ENCODE measurements around the gene SLC30A2. TPM values are rescaled to one million over a fixed set of nuclear protein-coding genes. Genes with fewer than 3 reads are reported as not detected.

Gene SLC30A2
- polyA plus RNA-seq, 4 donors, result 0.09 to 43.2 (median 0.36) TPM

DNA sequence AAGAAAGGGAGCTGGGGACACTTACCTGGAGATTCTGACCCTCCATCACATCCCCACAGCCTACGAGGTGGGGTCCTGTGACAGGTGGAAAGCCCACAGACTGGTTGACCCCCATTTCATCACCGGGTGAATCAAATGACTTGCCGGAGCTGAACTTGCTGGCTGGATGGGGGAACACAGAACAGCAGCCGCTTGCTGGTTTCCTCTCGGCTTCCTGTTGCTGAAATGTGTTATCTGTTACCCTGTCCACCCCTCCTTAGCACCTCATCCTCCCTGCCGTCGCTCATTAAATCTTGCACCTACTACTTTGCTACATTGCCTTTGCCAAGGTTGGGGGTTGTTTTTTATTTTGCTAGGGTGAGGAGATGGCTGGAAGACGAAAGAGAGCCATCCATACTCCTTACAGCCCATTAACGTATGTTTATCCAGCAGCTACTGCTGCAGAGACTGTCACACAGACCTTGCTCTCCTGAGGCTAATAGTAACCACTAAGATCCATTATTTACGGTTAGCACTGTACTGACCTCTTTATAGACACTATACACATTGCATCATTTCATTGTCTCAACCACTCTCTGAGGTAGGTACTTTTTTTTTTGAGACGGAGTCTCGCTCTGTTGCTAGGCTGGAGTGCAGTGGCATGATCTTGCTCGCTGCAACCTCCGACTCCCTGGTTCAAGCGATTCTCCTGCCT, 55.1 kb downstream of the SLC30A2 start:
- peak overlapping the region in 1 of 3 donors; percentile 10 for H3K4me3 ChIP-seq (ENCODE audit: low read depth in 1 of 3, low read length in 3 of 3)
- DNase-seq (peak in 1 of 2 donors; percentile 17), FAIRE-seq (no peak)
- peaks cover 0 to 11% (median 0%) of the 10 kb centered on the region in 3 donors for H3K4me1 ChIP-seq (ENCODE audit: control insufficient read depth in 3 of 3, insufficient read depth in 2 of 3, low read depth in 1 of 3, low read length in 2 of 3)
- H3K27me3 ChIP-seq (ENCODE audit: control insufficient read depth in 3 of 3, insufficient read depth in 3 of 3, low read length in 3 of 3), result no peaks in the 10 kb centered on the region
- peaks cover 2 to 45% (median 3%) of the 10 kb centered on the region in 3 donors for H3K36me3 ChIP-seq (ENCODE audit: control insufficient read depth in 3 of 3, insufficient read depth in 2 of 3, low read depth in 1 of 3, low read length in 3 of 3)
- H3K9me3 ChIP-seq (ENCODE audit: control insufficient read depth in 2 of 2, insufficient read depth in 1 of 2, low read depth in 1 of 2, low read length in 1 of 2), result no peaks in the 10 kb centered on the region
- WGBS, 3 donors, result 70 to 92% (median 70%) methylated on average over 15 of the region's 15 CpGs
- H3K27ac ChIP-seq (ENCODE audit: low read depth in 1 of 3, low read length in 2 of 3), result peak overlapping the region in 1 of 3 donors; percentile 53

GRCh38 chr1:25990251-25990650, 55.7 kb downstream of the SLC30A2 start:
- FAIRE-seq (no peak), DNase-seq (no peak)
- 66 to 78% (median 71%) methylated on average over 6 of the region's 6 CpGs for WGBS, 3 donors
- Histone ChIP-seq H3K4me3 (ENCODE audit: low read depth in 1 of 3, low read length in 3 of 3) (peak overlapping the region in 1 of 3 donors; percentile 10), H3K36me3 (ENCODE audit: control insufficient read depth in 3 of 3, insufficient read depth in 2 of 3, low read depth in 1 of 3, low read length in 3 of 3) (peaks cover 2 to 48% (median 6%) of the 10 kb centered on the region in 3 donors), H3K27ac (ENCODE audit: low read depth in 1 of 3, low read length in 2 of 3) (peak overlapping the region in 1 of 3 donors; percentile 53), H3K9me3 (ENCODE audit: control insufficient read depth in 2 of 2, insufficient read depth in 1 of 2, low read depth in 1 of 2, low read length in 1 of 2) (no peaks in the 10 kb centered on the region), H3K4me1 (ENCODE audit: control insufficient read depth in 3 of 3, insufficient read depth in 2 of 3, low read depth in 1 of 3, low read length in 2 of 3) (peaks cover 0 to 11% (median 0%) of the 10 kb centered on the region in 3 donors), H3K27me3 (ENCODE audit: control insufficient read depth in 3 of 3, insufficient read depth in 3 of 3, low read length in 3 of 3) (no peaks in the 10 kb centered on the region)

GRCh38 chr1:25989440-25990234, 56.3 kb downstream of the SLC30A2 start:
- Histone ChIP-seq H3K4me3 (ENCODE audit: low read depth in 1 of 3, low read length in 3 of 3) (no peak overlapping the region), H3K9me3 (ENCODE audit: control insufficient read depth in 2 of 2, insufficient read depth in 1 of 2, low read depth in 1 of 2, low read length in 1 of 2) (no peaks in the 10 kb centered on the region), H3K27me3 (ENCODE audit: control insufficient read depth in 3 of 3, insufficient read depth in 3 of 3, low read length in 3 of 3) (no peaks in the 10 kb centered on the region), H3K36me3 (ENCODE audit: control insufficient read depth in 3 of 3, insufficient read depth in 2 of 3, low read depth in 1 of 3, low read length in 3 of 3) (peaks cover 2 to 51% (median 6%) of the 10 kb centered on the region in 3 donors), H3K27ac (ENCODE audit: low read depth in 1 of 3, low read length in 2 of 3) (no peak overlapping the region), H3K4me1 (ENCODE audit: control insufficient read depth in 3 of 3, insufficient read depth in 2 of 3, low read depth in 1 of 3, low read length in 2 of 3) (peaks cover 0 to 11% (median 0%) of the 10 kb centered on the region in 3 donors)
- 88 to 93% (median 89%) methylated on average over 11 of the region's 11 CpGs for WGBS, 3 donors
- DNase-seq (no peak), FAIRE-seq (no peak)

- Histone ChIP-seq H3K36me3 (ENCODE audit: control insufficient read depth in 3 of 3, insufficient read depth in 2 of 3, low read depth in 1 of 3, low read length in 3 of 3) (peaks cover 4 to 59% (median 6%) of the 10 kb centered on the region in 3 donors), H3K4me1 (ENCODE audit: control insufficient read depth in 3 of 3, insufficient read depth in 2 of 3, low read depth in 1 of 3, low read length in 2 of 3) (peaks cover 0 to 4% (median 0%) of the 10 kb centered on the region in 3 donors), H3K27ac (ENCODE audit: low read depth in 1 of 3, low read length in 2 of 3) (no peak overlapping the region), H3K4me3 (ENCODE audit: low read depth in 1 of 3, low read length in 3 of 3) (no peak overlapping the region), H3K9me3 (ENCODE audit: control insufficient read depth in 2 of 2, insufficient read depth in 1 of 2, low read depth in 1 of 2, low read length in 1 of 2) (no peaks in the 10 kb centered on the region), H3K27me3 (ENCODE audit: control insufficient read depth in 3 of 3, insufficient read depth in 3 of 3, low read length in 3 of 3) (no peaks in the 10 kb centered on the region)
- WGBS, 3 donors, result 88 to 90% (median 90%) methylated on average over 2 of the region's 2 CpGs
- no peak for DNase-seq
- FAIRE-seq, result no peak
Measured at GRCh38 chr1:25987951-25988350, 58.0 kb downstream of the SLC30A2 start.

Other genes starting within 250 kb of the SLC30A2 start
- 10 to 100 TPM in 2 of 4 donors, 1 to 10 TPM in 2; 4.7 to 52.9 (median 22.2) TPM for gene SELENON, start 245.9 kb downstream of the SLC30A2 start, polyA plus RNA-seq
- gene MTFR1L, start 226.2 kb downstream of the SLC30A2 start, polyA plus RNA-seq, result 100 to 1,000 TPM in 1 of 4 donors, 10 to 100 TPM in 3; 37.7 to 181 (median 78.5) TPM
- 1 to 10 TPM in 2 of 4 donors, under 1 TPM in 1, not detected in 1; 0.67 to 3.2 (median 1.9) TPM for gene AUNIP, start 186.7 kb downstream of the SLC30A2 start, polyA plus RNA-seq
- gene PAQR7, start 170.4 kb downstream of the SLC30A2 start, polyA plus RNA-seq, result 10 to 100 TPM; 10.2 to 53.9 (median 27.2) TPM
- 100 to 1,000 TPM in 2 of 4 donors, 10 to 100 TPM in 2; 30.9 to 275 (median 142) TPM for gene STMN1, start 139.7 kb downstream of the SLC30A2 start, polyA plus RNA-seq
- 10 to 100 TPM; 17.2 to 32.7 (median 26.1) TPM for gene PAFAH2, start 48.1 kb downstream of the SLC30A2 start, polyA plus RNA-seq
- gene EXTL1, start 24.3 kb downstream of the SLC30A2 start, polyA plus RNA-seq, result under 1 TPM in 2 of 4 donors, not detected in 2; 0.41 to 0.51 TPM
- 10 to 100 TPM in 1 of 4 donors, 1 to 10 TPM in 2, under 1 TPM in 1; 0.91 to 11.3 (median 2.8) TPM for gene TRIM63, start 21.5 kb upstream of the SLC30A2 start, polyA plus RNA-seq
- 10 to 100 TPM in 1 of 4 donors, 1 to 10 TPM in 3; 3.2 to 13.9 (median 5.3) TPM for gene PDIK1L, start 65.7 kb upstream of the SLC30A2 start, polyA plus RNA-seq
- 1 to 10 TPM in 1 of 4 donors, under 1 TPM in 2, not detected in 1; 0.32 to 3.1 (median 0.54) TPM for gene FAM110D, start 113.0 kb upstream of the SLC30A2 start, polyA plus RNA-seq
- not detected for gene C1orf232, start 122.8 kb upstream of the SLC30A2 start, polyA plus RNA-seq
- gene ZNF593, start 123.8 kb upstream of the SLC30A2 start, polyA plus RNA-seq, result 100 to 1,000 TPM in 2 of 4 donors, 10 to 100 TPM in 2; 27.7 to 152 (median 94.7) TPM
- gene ZNF593OS, start 125.7 kb upstream of the SLC30A2 start, polyA plus RNA-seq, result under 1 TPM in 2 of 4 donors, not detected in 2; 0.16 to 0.50 TPM
- 10 to 100 TPM; 16.1 to 85.0 (median 47.9) TPM for gene CNKSR1, start 131.4 kb upstream of the SLC30A2 start, polyA plus RNA-seq
- under 1 TPM in 1 of 4 donors, not detected in 3; 0.09 TPM for gene CATSPER4, start 144.5 kb upstream of the SLC30A2 start, polyA plus RNA-seq
- gene CEP85, start 188.1 kb upstream of the SLC30A2 start, polyA plus RNA-seq, result 10 to 100 TPM in 1 of 4 donors, 1 to 10 TPM in 3; 2.7 to 11.0 (median 5.6) TPM
- 100 to 1,000 TPM in 3 of 4 donors, 10 to 100 TPM in 1; 90.9 to 238 (median 178) TPM for gene SH3BGRL3, start 234.0 kb upstream of the SLC30A2 start, polyA plus RNA-seq